ENCODE results near the gene SRSF2. TPM values are rescaled to one million over a fixed set of nuclear protein-coding genes. Genes with fewer than 3 reads are reported as not detected.
"Not testable (repeated sequence)": the region's sequence is repeated elsewhere in the genome, so short reads cannot be mapped to it uniquely, and the experiment has no call there.

Gene SRSF2
- total RNA-seq, 1 experiment from 2014 or later: 211 TPM

- not testable (repeated sequence) for DNase-seq (ENCODE audit: extremely low read depth, low read depth)
These were observed 14.2 kb downstream of the SRSF2 start for GRCh38 chr17:76722977-76723376.

DNA sequence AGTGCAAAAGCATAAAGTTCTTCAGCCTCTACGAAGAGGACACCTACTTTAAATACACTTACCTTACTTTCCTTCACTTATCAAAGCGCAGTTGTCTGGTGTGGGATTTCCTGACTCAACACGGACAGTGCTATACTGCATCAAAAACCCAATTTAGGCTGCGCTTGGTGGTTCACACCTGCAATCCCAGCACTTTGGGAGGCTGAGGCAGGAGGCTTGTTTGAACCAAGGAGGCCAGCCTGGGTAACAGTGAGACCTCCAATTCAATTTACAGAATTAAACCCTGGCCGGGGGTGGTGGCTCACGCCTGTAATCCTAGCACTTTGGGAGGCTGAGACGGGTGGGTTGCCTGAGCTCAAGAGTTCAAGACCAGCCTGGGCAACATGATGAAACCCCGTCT lies 14.9 kb downstream of the SRSF2 start:
- DNase-seq (ENCODE audit: extremely low read depth, low read depth): no peak

GRCh38 chr17:76721463-76721862 lies 15.7 kb downstream of the SRSF2 start:
- no peak for DNase-seq (ENCODE audit: extremely low read depth, low read depth)

GRCh38 chr17:76720941-76721340 lies 16.2 kb downstream of the SRSF2 start:
- DNase-seq (ENCODE audit: extremely low read depth, low read depth): no peak

DNA sequence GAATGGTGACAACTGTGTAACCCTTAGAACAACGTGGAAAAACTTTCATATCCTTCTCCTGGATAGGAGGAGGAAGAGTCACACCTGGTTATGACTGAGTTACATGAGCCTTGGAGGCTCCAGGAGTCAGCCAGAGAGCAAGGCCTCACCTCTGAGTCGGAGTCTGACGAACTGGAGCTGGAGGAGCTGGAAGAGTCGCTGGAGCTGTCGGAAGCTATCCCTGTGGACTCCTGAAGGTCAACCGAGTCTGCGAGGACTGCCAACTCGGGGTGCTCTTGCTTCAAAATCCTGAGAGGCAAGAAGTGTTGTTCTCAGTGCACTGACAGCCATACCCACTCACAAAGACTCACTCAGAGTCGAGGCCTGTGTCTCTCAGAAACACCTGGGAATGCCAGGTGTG lies 16.9 kb downstream of the SRSF2 start:
- DNase-seq (ENCODE audit: extremely low read depth, low read depth): no peak

DNA sequence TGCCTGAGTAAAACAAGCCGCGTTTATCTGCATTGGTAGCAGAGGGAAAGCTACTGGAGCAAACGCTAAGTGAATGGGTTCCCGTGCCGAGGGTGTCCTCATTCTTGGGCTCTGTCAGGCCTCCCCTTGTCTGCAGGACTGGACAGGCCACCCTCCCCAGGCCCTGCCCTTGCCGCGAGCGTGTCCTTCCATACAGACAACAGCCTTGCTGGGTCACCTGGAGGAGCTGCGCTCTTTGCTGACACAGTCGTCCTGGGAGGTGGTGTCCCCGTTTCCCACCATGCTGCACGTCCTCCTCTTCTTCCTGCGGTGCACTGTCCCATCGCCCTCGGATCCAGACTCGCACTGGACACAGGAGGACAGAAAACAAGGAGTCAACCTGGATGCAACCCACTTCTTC lies 18.6 kb downstream of the SRSF2 start:
- no peak for DNase-seq (ENCODE audit: extremely low read depth, low read depth)

- DNase-seq (ENCODE audit: extremely low read depth, low read depth): no peak
These were observed 20.3 kb downstream of the SRSF2 start for GRCh38 chr17:76716839-76717215.

DNA sequence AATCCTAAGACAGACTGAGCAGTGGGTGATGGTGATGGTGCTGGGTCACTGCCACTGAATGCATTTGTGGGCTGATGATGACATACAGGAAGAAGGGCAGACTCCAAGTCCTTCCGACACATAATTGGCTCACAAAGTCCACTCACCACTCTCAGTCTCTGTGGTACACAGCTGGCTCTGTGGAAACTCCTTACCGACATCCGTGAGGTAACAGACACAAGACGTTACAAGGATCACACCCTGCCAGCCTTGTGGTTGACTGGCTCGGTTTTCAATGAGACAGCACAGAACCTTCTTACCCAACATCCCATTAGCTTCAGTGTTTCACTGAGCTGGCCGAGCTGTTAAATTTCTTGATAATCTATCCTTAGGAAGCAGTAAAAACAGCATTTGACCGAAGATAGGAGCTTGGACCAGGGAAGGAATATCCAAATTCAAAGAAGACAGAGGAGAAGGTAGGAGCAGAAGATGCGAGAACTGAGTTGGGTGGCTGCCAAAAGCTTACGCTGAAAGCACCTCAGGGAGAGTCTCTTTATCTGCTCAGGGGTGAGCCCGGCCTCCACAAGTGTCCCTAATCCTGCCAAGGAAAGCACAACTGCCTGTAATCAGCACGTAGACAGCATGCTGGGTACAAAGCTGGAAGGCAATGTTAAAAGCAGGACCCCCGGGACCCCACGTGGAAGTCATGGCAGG lies 20.8 kb downstream of the SRSF2 start:
- DNase-seq (ENCODE audit: extremely low read depth, low read depth): no peak

DNA sequence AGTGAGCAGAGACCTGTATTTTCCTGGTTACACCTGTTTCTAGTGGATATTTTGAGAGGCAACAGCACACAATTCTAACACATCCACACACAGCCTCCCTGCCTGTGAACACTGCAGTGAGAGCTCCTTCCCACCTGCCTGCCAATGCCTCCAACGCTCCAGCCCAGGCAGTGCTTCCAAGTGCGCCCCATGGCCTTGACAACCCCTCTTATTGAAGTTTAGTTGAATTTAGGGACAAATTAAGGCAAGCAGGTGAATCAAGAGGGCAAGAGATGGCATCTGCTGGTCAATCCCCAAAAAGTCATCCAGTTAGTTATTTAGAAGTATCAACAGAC lies 21.7 kb downstream of the SRSF2 start:
- no peak for DNase-seq (ENCODE audit: extremely low read depth, low read depth)

DNA sequence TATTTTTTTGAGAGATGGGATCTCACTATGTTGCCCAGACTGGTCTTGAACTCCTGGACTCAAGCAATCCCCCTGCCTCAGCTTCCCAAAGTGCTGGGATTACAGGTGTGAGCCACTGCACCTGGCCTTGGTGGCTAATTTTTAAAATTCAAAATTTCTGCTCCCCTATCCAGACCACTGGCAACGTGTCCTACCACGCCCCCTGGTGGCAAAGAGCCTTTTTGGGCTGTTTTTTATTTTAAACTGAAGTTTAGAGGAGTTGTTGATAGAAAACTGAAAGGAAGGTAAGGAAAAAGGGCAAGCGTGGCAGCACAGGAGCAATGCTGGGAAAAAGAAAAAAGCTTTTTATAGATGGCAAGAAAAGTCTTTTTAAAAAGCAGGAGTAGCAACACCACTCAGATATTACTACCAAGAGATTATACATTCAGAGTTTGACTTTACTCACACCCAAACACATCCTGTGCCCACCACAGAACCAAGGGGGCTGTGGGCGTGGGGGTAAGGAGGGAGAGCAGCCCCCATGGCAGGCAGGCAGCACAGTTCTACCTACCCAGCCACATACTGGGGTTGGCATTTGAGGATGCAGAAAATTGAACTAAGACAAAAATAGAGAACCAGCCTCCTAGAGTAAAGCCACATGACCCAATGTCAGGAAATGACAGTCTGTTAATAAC lies 22.2 kb downstream of the SRSF2 start:
- DNase-seq (ENCODE audit: extremely low read depth, low read depth): no peak

DNA sequence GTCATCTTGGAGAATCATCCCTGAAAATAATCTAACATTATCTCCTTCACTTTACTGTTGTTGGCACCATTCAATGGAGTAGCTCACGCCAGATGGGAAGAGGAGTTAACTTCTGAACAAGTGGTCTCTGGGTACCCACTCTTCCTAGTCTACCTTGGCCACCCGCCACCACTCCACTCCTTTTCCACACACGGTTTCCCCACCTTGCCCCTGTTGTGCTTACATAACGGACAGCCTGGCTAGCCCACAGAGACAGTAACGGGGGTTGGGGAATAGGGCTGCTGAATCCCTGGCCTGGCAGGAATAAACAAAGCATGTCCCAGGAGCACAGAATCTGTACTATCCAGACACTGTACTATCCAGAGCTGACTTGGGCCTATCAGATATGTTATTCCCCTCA lies 22.8 kb downstream of the SRSF2 start:
- DNase-seq (ENCODE audit: extremely low read depth, low read depth): no peak

GRCh38 chr17:76713765-76714164 lies 23.4 kb downstream of the SRSF2 start:
- DNase-seq (ENCODE audit: extremely low read depth, low read depth): no peak

DNA sequence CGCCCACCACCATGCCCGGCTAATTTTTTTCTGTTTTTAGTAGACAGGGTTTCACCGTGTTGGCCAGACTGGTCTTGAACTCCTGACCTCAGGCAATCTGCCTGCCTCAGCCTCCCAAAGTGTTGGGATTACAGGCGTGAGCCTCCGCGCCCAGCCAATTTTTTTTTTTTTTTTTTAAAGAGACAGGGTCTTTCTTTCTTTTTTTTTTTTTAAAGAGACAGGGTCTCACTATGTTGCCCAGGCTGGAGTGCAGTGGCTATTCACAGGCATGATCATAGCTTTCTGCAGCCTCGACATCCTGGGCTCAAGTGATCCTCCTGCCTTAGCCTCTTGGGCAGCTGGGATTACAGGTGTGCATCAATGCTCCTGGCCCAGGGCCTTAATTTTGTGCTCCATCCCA lies 24.8 kb downstream of the SRSF2 start:
- DNase-seq (ENCODE audit: extremely low read depth, low read depth): not testable (repeated sequence)

DNA sequence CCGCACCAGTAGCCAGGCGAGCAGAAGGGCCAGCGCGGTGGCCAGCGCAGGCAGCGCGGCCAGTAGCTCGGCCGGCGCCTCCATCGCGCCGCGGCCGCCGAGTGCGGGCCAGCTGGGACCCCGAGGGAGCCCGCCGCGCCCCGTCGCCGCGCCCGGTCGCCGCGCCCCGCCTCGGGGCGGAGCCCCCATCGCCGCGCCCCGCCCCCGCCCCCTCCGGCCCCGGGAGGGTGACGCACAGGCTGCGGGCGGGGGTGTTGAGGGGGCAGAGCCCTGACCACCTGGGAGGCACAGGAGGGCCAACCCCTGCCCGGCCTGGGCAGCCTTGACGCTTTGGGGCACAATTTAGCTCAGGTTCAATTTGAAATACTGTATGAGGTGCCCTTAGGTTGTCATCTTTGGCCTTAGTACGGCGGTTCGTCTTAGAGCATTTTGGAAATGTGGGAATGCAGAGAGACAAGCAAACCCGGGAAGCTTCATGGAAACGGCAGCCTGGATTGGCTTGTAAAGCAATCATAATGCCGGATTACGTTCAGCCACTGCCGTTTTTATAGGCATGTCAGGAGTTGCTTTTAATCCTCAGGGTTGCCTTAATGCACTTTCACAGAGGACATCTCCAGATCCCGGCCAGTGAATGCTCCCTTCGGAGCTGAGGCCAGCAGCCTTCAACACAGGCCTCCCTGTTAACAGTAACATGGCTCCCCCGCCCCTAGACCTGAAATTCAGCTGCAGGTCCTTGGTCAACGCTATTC lies 26.1 kb downstream of the SRSF2 start, which contains the start of gene MXRA7:
MXRA7 (minus strand) TSS at position 103 of the 749 bp plus-strand sequence; CDS start at position 84, 19 bp downstream.
- no peak for DNase-seq (ENCODE audit: extremely low read depth, low read depth)

DNA sequence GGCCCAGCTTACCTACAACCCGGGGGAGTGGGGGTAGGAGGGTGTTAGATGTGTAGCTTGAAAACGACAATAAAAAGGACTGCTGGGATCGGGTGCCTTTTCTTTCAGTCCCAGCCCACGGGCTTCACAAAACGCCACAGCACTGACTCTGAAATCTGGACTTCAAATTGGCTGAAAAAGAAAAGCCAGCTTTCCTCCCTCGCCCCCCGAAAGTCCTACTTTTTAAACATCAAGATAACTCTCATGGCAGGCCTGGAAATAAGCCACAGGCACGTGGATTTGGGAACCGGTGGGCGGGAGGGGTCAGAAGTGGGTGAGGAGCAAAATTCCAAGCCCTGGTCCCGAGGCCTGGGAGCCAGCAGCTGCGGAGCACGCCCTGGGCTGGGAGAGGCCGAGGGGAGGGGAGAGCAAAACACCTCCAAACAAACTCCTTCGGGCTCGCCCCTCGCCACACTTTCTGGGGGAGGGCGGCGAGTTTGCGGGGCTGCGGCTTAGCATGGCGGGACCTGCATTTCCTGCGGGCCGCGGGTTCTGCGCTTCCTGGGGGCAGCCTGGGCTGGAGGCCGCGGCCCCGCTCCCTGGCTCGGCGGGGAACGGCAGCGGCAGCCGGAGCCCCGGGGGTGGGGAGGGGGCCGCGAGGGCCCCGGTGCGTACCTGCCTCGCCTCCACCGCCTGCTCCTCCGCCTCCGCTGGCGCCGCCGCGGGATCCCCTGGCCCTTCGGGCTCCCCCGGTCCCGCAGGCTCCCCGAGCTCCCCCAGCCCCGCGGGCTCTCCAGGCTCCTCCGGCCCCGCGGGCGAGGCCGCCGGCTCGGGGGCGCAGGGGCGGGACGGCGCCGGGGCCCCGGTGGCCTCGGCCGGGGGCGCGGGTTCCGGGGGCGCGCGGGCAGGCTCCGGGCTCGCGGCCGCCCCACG lies 26.9 kb downstream of the SRSF2 start:
- DNase-seq (ENCODE audit: extremely low read depth, low read depth): not testable (repeated sequence)

DNA sequence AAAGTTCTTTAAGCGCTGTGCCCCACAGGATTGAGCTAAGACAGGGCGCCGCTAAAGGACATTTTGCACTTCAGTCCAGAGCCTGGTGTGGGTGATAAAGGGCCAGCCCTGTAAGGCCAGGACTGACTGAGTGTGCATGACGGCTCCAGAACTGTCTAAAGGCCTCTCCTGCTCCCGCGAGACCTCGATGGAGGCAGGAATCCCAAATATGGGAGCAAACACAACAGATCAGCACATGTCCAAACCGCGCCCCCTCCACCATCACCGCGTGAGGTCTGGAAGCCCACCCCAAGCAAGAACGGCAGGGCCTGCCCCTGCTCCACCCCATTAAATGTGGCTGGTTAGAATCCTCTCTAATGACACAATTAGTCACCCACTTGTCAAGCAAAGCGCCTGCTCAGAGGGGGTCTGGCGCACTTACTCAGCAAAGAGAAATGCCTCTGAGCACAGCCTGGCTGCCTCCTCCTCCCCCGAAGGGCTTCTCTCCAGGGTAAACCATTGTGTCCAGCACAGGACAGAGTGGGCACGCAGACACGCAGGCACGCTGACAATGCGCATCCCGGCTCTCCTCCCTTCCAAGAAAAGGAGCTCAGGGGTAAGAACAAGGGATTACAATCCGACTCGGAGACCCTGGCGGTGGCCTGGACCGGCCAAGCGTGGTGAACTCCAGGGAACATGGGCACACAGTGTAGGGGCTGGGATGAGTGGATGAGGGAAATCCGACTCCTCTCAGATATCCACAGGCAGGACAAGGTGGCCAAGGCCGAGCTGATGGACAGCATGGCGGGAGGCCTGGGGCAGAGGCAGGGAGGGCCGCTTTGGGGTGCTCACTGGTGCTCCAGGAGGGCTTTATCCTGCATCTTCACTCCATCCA lies 27.8 kb downstream of the SRSF2 start:
- DNase-seq (ENCODE audit: extremely low read depth, low read depth): no peak

DNA sequence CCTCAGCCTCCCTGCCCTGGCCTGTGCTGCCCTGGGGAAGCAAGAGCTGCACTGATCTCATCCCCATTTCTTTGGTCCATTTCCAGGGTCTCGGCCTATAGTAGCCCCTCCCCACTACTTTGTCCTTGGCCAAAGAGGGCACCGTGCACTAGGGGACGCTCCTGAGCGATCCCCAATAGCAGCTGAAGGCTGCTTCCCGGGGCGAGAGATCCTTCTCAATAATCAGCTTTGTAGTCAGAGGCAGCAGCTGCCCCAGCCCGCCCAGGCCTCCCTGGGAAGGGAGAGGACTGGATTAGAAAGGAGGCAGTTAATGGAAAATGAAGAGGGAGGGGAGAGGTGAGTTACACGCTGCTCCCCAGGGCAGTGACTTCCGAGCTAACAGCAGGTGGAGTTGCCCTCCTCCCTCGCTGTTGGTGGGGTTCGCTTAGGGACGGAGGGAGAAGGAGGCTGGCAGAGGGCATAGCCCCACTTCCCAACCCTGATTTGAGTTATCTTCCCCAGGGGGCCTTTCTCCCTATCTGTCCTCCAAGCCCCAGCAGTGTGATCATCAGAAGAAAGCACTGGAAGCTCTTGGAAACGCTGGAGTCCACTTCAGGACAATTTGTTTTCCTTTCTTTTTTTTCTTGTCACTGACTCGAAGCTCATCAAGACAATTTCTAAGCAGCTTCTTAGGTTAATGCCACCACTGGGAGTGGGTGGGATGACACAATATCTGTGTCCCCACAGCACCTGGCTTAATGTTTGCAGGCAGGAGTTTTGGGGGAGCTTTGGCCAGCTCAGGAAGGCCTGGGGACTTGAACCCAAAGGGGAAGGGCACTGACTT lies 28.9 kb downstream of the SRSF2 start:
- no peak for DNase-seq (ENCODE audit: extremely low read depth, low read depth)

DNA sequence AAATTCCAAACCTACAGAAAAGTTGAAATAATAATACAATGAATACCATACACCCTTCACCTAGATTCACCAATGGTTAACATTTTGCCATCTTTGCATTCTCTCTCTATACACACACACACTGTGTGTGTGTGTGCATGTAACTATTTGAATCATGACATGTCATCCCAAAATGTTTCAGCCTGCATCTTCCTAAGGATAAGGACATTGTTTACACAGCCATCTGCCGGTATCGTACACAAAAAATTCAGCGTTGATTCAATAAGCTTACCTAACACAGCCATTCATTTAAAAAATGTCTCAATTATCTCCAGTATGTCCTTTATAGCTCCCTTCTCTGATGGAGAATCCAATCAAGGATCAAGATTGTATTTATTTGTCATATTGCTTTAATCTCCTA lies 30.3 kb downstream of the SRSF2 start:
- DNase-seq (ENCODE audit: extremely low read depth, low read depth): no peak

- no peak for DNase-seq (ENCODE audit: extremely low read depth, low read depth)
These were observed 32.3 kb downstream of the SRSF2 start for GRCh38 chr17:76704805-76705204.

Data from NCI-H460 (cell line).